CD14-positive monocyte (primary cell): ENCODE data around the gene TADA2A. TPM values are rescaled to one million over a fixed set of nuclear protein-coding genes. Genes with fewer than 3 reads are reported as not detected.

Experiments used
- DNase-seq, 3 donors: peaks; one replicate each; pipeline ENCODE4 v3.0.0-alpha.2; 2011 to 2022
- H2AFZ ChIP-seq: 2 replicates; pipeline ENCODE4 v1.6.0; 2012; ENCODE audit warnings: mild to moderate bottlenecking, low read depth, low read length, inconsistent platforms; ENCODE audit not compliant: insufficient read depth, poor library complexity, severe bottlenecking
- H3K27ac ChIP-seq, 2 donors: 1 replicate in 1 of 2; 2 replicates in 1 of 2; pipeline ENCODE4 v1.5.1; 2012 to 2013; ENCODE audit warnings: low read length in 2 of 2, control low read depth in 1 of 2, inconsistent platforms in 1 of 2, low read depth in 1 of 2, mild to moderate bottlenecking in 1 of 2
- H3K27me3 ChIP-seq, 2 donors: one replicate each; pipeline versions ENCODE4 v1.6.0 to v1.6.1; 2011 to 2013; ENCODE audit warnings: low read length in 2 of 2; ENCODE audit not compliant: control insufficient read depth in 2 of 2, insufficient read depth in 2 of 2
- H3K36me3 ChIP-seq, 2 donors: replicated peaks in 1 of 2; 1 replicate in 1 of 2; 2 replicates in 1 of 2; pipeline versions ENCODE4 v1.5.1 to v1.6.1; 2012 to 2013; ENCODE audit warnings: low read length in 2 of 2, control low read depth in 1 of 2, inconsistent platforms in 1 of 2, mild to moderate bottlenecking in 1 of 2; ENCODE audit not compliant: insufficient read depth in 2 of 2, control insufficient read depth in 1 of 2
- H3K4me1 ChIP-seq, 2 donors: 1 replicate in 1 of 2; 2 replicates in 1 of 2; pipeline versions ENCODE4 v1.5.1 to v1.6.1; 2012 to 2013; ENCODE audit warnings: low read length in 2 of 2, control low read depth in 1 of 2, inconsistent platforms in 1 of 2, mild to moderate bottlenecking in 1 of 2, moderate library complexity in 1 of 2; ENCODE audit not compliant: insufficient read depth in 2 of 2, control insufficient read depth in 1 of 2
- H3K4me2 ChIP-seq: replicated peaks from 2 replicates; pipeline ENCODE3; 2012; ENCODE audit warnings: low read length, moderate library complexity, mild to moderate bottlenecking; ENCODE audit not compliant: poor library complexity, severe bottlenecking; ENCODE audit errors: extremely low read depth
- H3K4me3 ChIP-seq, 3 experiments: fragments of 200-600 bp in 1 of 3; sonication (generic) in 1 of 3; replicated peaks in 1 of 3; 1 replicate in 2 of 3; 2 replicates in 1 of 3; pipeline ENCODE4 v1.5.1; 2011 to 2013; ENCODE audit warnings: low read length in 3 of 3, mild to moderate bottlenecking in 3 of 3, control low read depth in 2 of 3, low read depth in 2 of 3, inconsistent platforms in 1 of 3, moderate library complexity in 1 of 3
- H3K79me2 ChIP-seq: 2 replicates; pipeline ENCODE4 v1.6.0; 2012; ENCODE audit warnings: mild to moderate bottlenecking, control low read depth, inconsistent platforms, low read length, moderate library complexity; ENCODE audit not compliant: insufficient read depth
- H3K9ac ChIP-seq: 2 replicates; pipeline ENCODE4 v1.6.0; 2017; ENCODE audit warnings: low read length, mild to moderate bottlenecking; ENCODE audit not compliant: insufficient read depth, poor library complexity, severe bottlenecking
- H3K9me3 ChIP-seq, 2 donors: replicated peaks in 1 of 2; 1 replicate in 1 of 2; 2 replicates in 1 of 2; pipeline versions ENCODE4 v1.5.1 to v1.6.1; 2012 to 2013; ENCODE audit warnings: low read length in 2 of 2, control low read depth in 1 of 2; ENCODE audit not compliant: control insufficient read depth in 1 of 2, insufficient read depth in 1 of 2
- H4K20me1 ChIP-seq: 2 replicates; pipeline ENCODE4 v1.6.0; 2012; ENCODE audit warnings: mild to moderate bottlenecking, low read length, control low read depth, moderate library complexity; ENCODE audit not compliant: insufficient read depth
- H3K27ac Mint-ChIP-seq, 7 donors: one replicate each; pipeline ENCODE4 v1.8.0; 2020; ENCODE audit warnings: mild to moderate bottlenecking in 7 of 7, mixed read lengths in 7 of 7, moderate library complexity in 6 of 7, inconsistent platforms in 2 of 7
- H3K27me3 Mint-ChIP-seq, 3 donors: one replicate each; pipeline ENCODE4 v1.8.0; 2021 to 2022; ENCODE audit warnings: low read depth in 3 of 3, mild to moderate bottlenecking in 3 of 3, mixed read lengths in 3 of 3, moderate library complexity in 3 of 3, inconsistent platforms in 1 of 3
- H3K36me3 Mint-ChIP-seq, 2 donors: one replicate each; pipeline ENCODE4 v1.8.0; 2020; ENCODE audit warnings: mixed read lengths in 2 of 2, inconsistent platforms in 1 of 2, mild to moderate bottlenecking in 1 of 2
- H3K4me1 Mint-ChIP-seq: one replicate; pipeline ENCODE4 v1.8.0; 2020; ENCODE audit warnings: mild to moderate bottlenecking, mixed read lengths
- H3K4me3 Mint-ChIP-seq, 2 donors: one replicate each; pipeline ENCODE4 v1.8.0; 2020; ENCODE audit warnings: mild to moderate bottlenecking in 2 of 2, mixed read lengths in 2 of 2, moderate library complexity in 1 of 2
- H3K9me3 Mint-ChIP-seq, 7 donors: one replicate each; pipeline ENCODE4 v1.8.0; 2020 to 2022; ENCODE audit warnings: mixed read lengths in 7 of 7, mild to moderate bottlenecking in 6 of 7, moderate library complexity in 6 of 7, inconsistent platforms in 2 of 7
- CTCF ChIP-seq: fragments of 200-600 bp; IDR thresholded peaks from one replicate; pipeline ENCODE4 v1.8.0; 2022; ENCODE audit warnings: antibody characterized with exemption, mild to moderate bottlenecking
- WGBS: methylation state at CpG from one replicate; pipeline ENCODE4 v1.1.5; 2013; ENCODE audit warnings: missing lambda C conversion rate; ENCODE audit not compliant: insufficient coverage; 5-methylcytosine and 5-hydroxymethylcytosine counted together
- intact Hi-C, 2 donors: fragments of 100-400 bp; cut with micrococcal nuclease; formaldehyde crosslinking; loops; one replicate each; pipeline versions ENCODE4 v1.15.0 to v1.15.1; 2023
- polyA plus RNA-seq, 3 donors: library from polyadenylated mRNA; depleted of rRNA in 1 of 3; unstranded in 2 of 3; stranded (reverse) in 1 of 3; fragments of 300-500 nt in 2 of 3; fragments of >200 nt in 1 of 3; fragmentation: Illumina TruSeq in 2 of 3; gene quantifications; 1 replicate in 2 of 3; 2 replicates in 1 of 3; pipeline ENCODE4 v1.2.3, GENCODE V29; 2012 to 2021

Gene TADA2A
- polyA plus RNA-seq, 3 donors: 2.9 to 8.2 (median 4.3) TPM

GRCh38 chr17:37488607-37489196 lies 82.0 kb downstream of the TADA2A start:
- Mint-ChIP-seq H3K36me3 (peaks cover 0 to 4% of the 10 kb centered on the region in 2 donors), H3K9me3 (peaks cover 0 to 7% (median 0%) of the 10 kb centered on the region in 7 donors), H3K27ac (peak overlapping the region in 6 of 7 donors; percentile 37 to 82 (median 76)), H3K27me3 (peaks cover 23 to 37% (median 25%) of the 10 kb centered on the region in 3 donors), H3K4me1 (peaks cover 29% of the 10 kb centered on the region), H3K4me3 (peak overlapping the region; percentile 87 to 94)
- Histone ChIP-seq H4K20me1 (no peaks in the 10 kb centered on the region), H2AFZ (peak overlapping the region; percentile 81), H3K36me3 (no peaks in the 10 kb centered on the region), H3K4me2 (peak overlapping the region; percentile 95), H3K9me3 (no peaks in the 10 kb centered on the region), H3K4me3 (peak overlapping the region; percentile 65 to 83 (median 75)), H3K9ac (peak overlapping the region; percentile 69), H3K79me2 (no peaks in the 10 kb centered on the region), H3K27ac (peak overlapping the region in 1 of 2 donors; percentile 39), H3K4me1 (peaks cover 21 to 32% of the 10 kb centered on the region in 2 donors), H3K27me3 (peaks cover 0 to 36% of the 10 kb centered on the region in 2 donors)
- WGBS: 0% methylated on average over 15 of the region's 25 CpGs
- no peak for TF ChIP-seq CTCF
- intact Hi-C loops: no loop called here
- DNase-seq: peak; percentile 64 to 83 (median 69)

GRCh38 chr17:37489197-37490001 lies 82.7 kb downstream of the TADA2A start, which contains the start of gene DUSP14:
DUSP14 (plus strand) TSS chr17:37489891; CDS start chr17:37512273, 22,382 bp downstream.
- H3K9me3 ChIP-seq: no peaks in the 10 kb centered on the region
- TF ChIP-seq CTCF: no peak
- peak within 1 kb of the TSS; percentile 95 for H3K4me2 ChIP-seq
- no peaks in the 10 kb centered on the region for H3K36me3 ChIP-seq
- peaks cover 0 to 4% of the 10 kb centered on the region in 2 donors for H3K36me3 Mint-ChIP-seq
- H3K27me3 ChIP-seq: peaks cover 0 to 36% of the 10 kb centered on the region in 2 donors
- WGBS: under 1% methylated on average over 77 of the region's 100 CpGs
- DNase-seq: peak; percentile 23 to 30 (median 28)
- H3K27ac Mint-ChIP-seq: peak within 1 kb of the TSS in 6 of 7 donors; percentile 46 to 86 (median 71)
- intact Hi-C loops: no loop called here
- H4K20me1 ChIP-seq: no peaks in the 10 kb centered on the region
- peak within 1 kb of the TSS; percentile 65 to 83 (median 75) for H3K4me3 ChIP-seq
- peak within 1 kb of the TSS; percentile 84 for H2AFZ ChIP-seq
- peaks cover 31% of the 10 kb centered on the region for H3K4me1 Mint-ChIP-seq
- peaks cover 23 to 37% (median 25%) of the 10 kb centered on the region in 3 donors for H3K27me3 Mint-ChIP-seq
- H3K9me3 Mint-ChIP-seq: peaks cover 0 to 7% (median 0%) of the 10 kb centered on the region in 7 donors
- H3K4me3 Mint-ChIP-seq: peak within 1 kb of the TSS; percentile 96 to 97
- peak within 1 kb of the TSS; percentile 69 for H3K9ac ChIP-seq
- peaks cover 21 to 32% of the 10 kb centered on the region in 2 donors for H3K4me1 ChIP-seq
- no peaks in the 10 kb centered on the region for H3K79me2 ChIP-seq
- H3K27ac ChIP-seq: peak within 1 kb of the TSS in 1 of 2 donors; percentile 39
